Hair follicular keratinocyte (primary cell): ENCODE results near the gene DACT2. TPM values are rescaled to one million over a fixed set of nuclear protein-coding genes. Genes with fewer than 3 reads are reported as not detected.

Experiments
- total RNA-seq: library from RNA; depleted of rRNA; stranded (reverse); fragments of >200 nt; gene quantifications from 2 replicates; pipeline ENCODE4 v1.2.3, GENCODE V29; 2015

The DACT2 gene
- total RNA-seq = 0.16 and 0.57 TPM in 2 replicates

GRCh38 chr6:168319279-168320111 lies at the start of gene DACT2:
Gene DACT2, minus strand, starts transcription at chr6:168319777. Its CDS starts 144 bp downstream, at chr6:168319633.

Other genes starting within 250 kb of the DACT2 start
- not detected in 2 replicates for gene FRMD1, start 240.6 kb downstream of the DACT2 start, total RNA-seq
- not detected in 2 replicates for gene SMOC2, start 121.4 kb upstream of the DACT2 start, total RNA-seq